Heart left ventricle (tissue), 13 donors: Measurements from ENCODE around the gene GPR15LG.

ENCODE experiments used
- POLR2A ChIP-seq, 2 donors: fragments of 450-650 bp; IDR thresholded peaks; one replicate each; pipeline ENCODE4 v1.6.1; 2017; ENCODE audit warnings: antibody characterized with exemption in 2 of 2, mild to moderate bottlenecking in 2 of 2, moderate library complexity in 2 of 2
- TF ChIP-seq, protein P1 (sequence below), 12 donors: fragments of 200-600 bp; sonication (generic) in 4 of 12; IDR thresholded peaks; one replicate each; pipeline versions ENCODE4 v1.5.0 to v1.8.0; 2018 to 2022; ENCODE audit warnings: antibody characterized with exemption in 12 of 12, mild to moderate bottlenecking in 5 of 12
- donor health status: ischemic (EF 13 %, LVEDD 7.1; RV severe dilation, severe dysfunction).
- donor health status: DM: no; HTN: yes; CAD: no.
- donor health status: DM: no; HTN: no; CAD: no.
- donor health status: ischemic (EF 25% LVEDD 6.9; RV normal size, moderate dysfunction).
- donor health status: ischemic (EF 25% LVEDD 5.7; RV mildly dilated, moderate dysfunction).
- donor health status: ischemic (EF 35%, LVEDD 5.7; RV mildly dilated, moderate dysfunction).
- donor health status: nonischemic (EF 11% LVEDD 7.7; RV severe dilation, severe dysfunction).
- donor health status: DM: yes; HTN: yes; CAD: no.
- donor health status: PGD.
- donor health status: ischemic (EF 29% LVEDD 5.4; RV normal size, mild dysfunction).
- donor health status: nonischemic (EF 23%, LVEDD 6.1; RV moderate dilation, normal function).

- no peak for TF ChIP-seq POLR2A (IDR thresholded peaks at IDR 0.05)
- TF ChIP-seq, protein P1, sequence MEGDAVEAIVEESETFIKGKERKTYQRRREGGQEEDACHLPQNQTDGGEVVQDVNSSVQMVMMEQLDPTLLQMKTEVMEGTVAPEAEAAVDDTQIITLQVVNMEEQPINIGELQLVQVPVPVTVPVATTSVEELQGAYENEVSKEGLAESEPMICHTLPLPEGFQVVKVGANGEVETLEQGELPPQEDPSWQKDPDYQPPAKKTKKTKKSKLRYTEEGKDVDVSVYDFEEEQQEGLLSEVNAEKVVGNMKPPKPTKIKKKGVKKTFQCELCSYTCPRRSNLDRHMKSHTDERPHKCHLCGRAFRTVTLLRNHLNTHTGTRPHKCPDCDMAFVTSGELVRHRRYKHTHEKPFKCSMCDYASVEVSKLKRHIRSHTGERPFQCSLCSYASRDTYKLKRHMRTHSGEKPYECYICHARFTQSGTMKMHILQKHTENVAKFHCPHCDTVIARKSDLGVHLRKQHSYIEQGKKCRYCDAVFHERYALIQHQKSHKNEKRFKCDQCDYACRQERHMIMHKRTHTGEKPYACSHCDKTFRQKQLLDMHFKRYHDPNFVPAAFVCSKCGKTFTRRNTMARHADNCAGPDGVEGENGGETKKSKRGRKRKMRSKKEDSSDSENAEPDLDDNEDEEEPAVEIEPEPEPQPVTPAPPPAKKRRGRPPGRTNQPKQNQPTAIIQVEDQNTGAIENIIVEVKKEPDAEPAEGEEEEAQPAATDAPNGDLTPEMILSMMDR (IDR thresholded peaks at IDR 0.05) = no peak
Measured at GRCh38 chr10:84195044-84195830, 21.6 kb downstream of the GPR15LG start.
